IMR-90 (cell line): ENCODE measurements around the gene TMEM170B. TPM values are rescaled to one million over a fixed set of nuclear protein-coding genes. Genes with fewer than 3 reads are reported as not detected.

Experiments
- ATAC-seq: fragments of 200-7000 bp; cut with Tn5 transposase; 2 replicates; pipeline ENCODE4 v1.9.1; 2020; ENCODE audit warnings: low read depth, mild to moderate bottlenecking, moderate library complexity
- BruUV-seq: library from RNA; stranded (reverse); fragments of 400-500 nt; replicated peaks from 2 replicates; lab custom pipeline; 2021; lab: Mats Ljungman, UMichigan
- CTCF ChIA-PET: fragments of 300-600 bp; formaldehyde crosslinking; extraction: SDS; loops from one replicate; lab custom pipeline; 2021; ENCODE audit warnings: antibody characterized with exemption; lab: Yijun Ruan, JAX
- POLR2A ChIA-PET: fragments of 300-600 bp; sonication (Branson Sonifier 250); formaldehyde crosslinking; loops from one replicate; lab custom pipeline; 2022; ENCODE audit warnings: antibody characterized with exemption; ENCODE audit not compliant: unreplicated experiment; lab: Charles Lee
- DNase-seq: peaks from one replicate; pipeline ENCODE4 v3.0.0; 2013
- H2AFZ ChIP-seq: replicated peaks from 2 replicates; pipeline ENCODE3; 2013; ENCODE audit warnings: low read length, mild to moderate bottlenecking; ENCODE audit not compliant: poor library complexity
- H2AK5ac ChIP-seq: 2 replicates; pipeline ENCODE4 v1.6.1; 2013; ENCODE audit warnings: low read depth, low read length, inconsistent platforms
- H2AK9ac ChIP-seq: replicated peaks from 2 replicates; pipeline ENCODE3; 2013; ENCODE audit warnings: mild to moderate bottlenecking, low read depth, low read length, moderate library complexity; ENCODE audit not compliant: poor library complexity
- H2BK120ac ChIP-seq: 2 replicates; pipeline ENCODE4 v1.6.1; 2013; ENCODE audit warnings: low read depth, low read length, inconsistent platforms
- H2BK15ac ChIP-seq: 3 replicates; pipeline ENCODE4 v1.6.1; 2013; ENCODE audit warnings: low read depth, low read length, inconsistent platforms
- H2BK20ac ChIP-seq: 2 replicates; pipeline ENCODE4 v1.6.1; 2013; ENCODE audit warnings: low read depth, mild to moderate bottlenecking, inconsistent platforms, low read length, moderate library complexity
- H2BK5ac ChIP-seq: 2 replicates; pipeline ENCODE4 v1.6.1; 2013; ENCODE audit warnings: mild to moderate bottlenecking, low read depth, low read length, inconsistent platforms; ENCODE audit not compliant: poor library complexity, severe bottlenecking
- H3K14ac ChIP-seq: replicated peaks from 2 replicates; pipeline ENCODE4 v1.6.1; 2013; ENCODE audit warnings: low read depth, low read length, inconsistent platforms
- H3K18ac ChIP-seq: 2 replicates; pipeline ENCODE4 v1.6.1; 2013; ENCODE audit warnings: low read depth, low read length, control low read depth
- H3K23ac ChIP-seq: 2 replicates; pipeline ENCODE4 v1.6.1; 2013; ENCODE audit warnings: low read depth, low read length, inconsistent platforms
- H3K27ac ChIP-seq: 2 replicates; pipeline ENCODE4 v1.5.1; 2013; ENCODE audit warnings: mild to moderate bottlenecking, control low read depth, low read length; ENCODE audit not compliant: insufficient read depth
- H3K27me3 ChIP-seq: 2 replicates; pipeline ENCODE4 v1.6.1; 2013; ENCODE audit warnings: low read length; ENCODE audit not compliant: control insufficient read depth, insufficient read depth
- H3K36me3 ChIP-seq: 2 replicates; pipeline ENCODE4 v1.6.1; 2013; ENCODE audit warnings: low read length, mixed read lengths; ENCODE audit not compliant: control insufficient read depth, insufficient read depth
- H3K4ac ChIP-seq: 2 replicates; pipeline ENCODE4 v1.6.1; 2013; ENCODE audit warnings: low read depth, low read length, inconsistent platforms
- H3K4me1 ChIP-seq: 2 replicates; pipeline ENCODE4 v1.6.1; 2013; ENCODE audit warnings: low read length, mixed read lengths; ENCODE audit not compliant: control insufficient read depth, insufficient read depth
- H3K4me2 ChIP-seq: 2 replicates; pipeline ENCODE4 v1.6.1; 2013; ENCODE audit warnings: low read depth, mild to moderate bottlenecking, control low read depth, low read length, moderate library complexity
- H3K4me3 ChIP-seq: 2 replicates; pipeline ENCODE4 v1.5.1; 2013; ENCODE audit warnings: low read depth, mild to moderate bottlenecking, control low read depth, low read length, moderate library complexity; ENCODE audit not compliant: insufficient read depth
- H3K56ac ChIP-seq: 2 replicates; pipeline ENCODE4 v1.6.1; 2013; ENCODE audit warnings: low read length, inconsistent platforms; ENCODE audit not compliant: insufficient read depth; ENCODE audit errors: extremely low read depth
- H3K79me1 ChIP-seq, 2 experiments: 2 replicates each; pipeline ENCODE4 v1.6.1; 2013; ENCODE audit warnings: low read length in 2 of 2, inconsistent platforms in 1 of 2, low read depth in 1 of 2
- H3K9ac ChIP-seq: 2 replicates; pipeline ENCODE4 v1.6.1; 2013; ENCODE audit warnings: low read depth, low read length, control low read depth
- H3K9me1 ChIP-seq: 2 replicates; pipeline ENCODE4 v1.6.1; 2013; ENCODE audit warnings: low read length, inconsistent platforms; ENCODE audit not compliant: insufficient read depth
- H3K9me3 ChIP-seq: 2 replicates; pipeline ENCODE4 v1.6.1; 2013; ENCODE audit warnings: low read length; ENCODE audit not compliant: control insufficient read depth, insufficient read depth
- H4K20me1 ChIP-seq: 2 replicates; pipeline ENCODE4 v1.6.1; 2013; ENCODE audit warnings: low read length, inconsistent platforms; ENCODE audit not compliant: insufficient read depth
- H4K5ac ChIP-seq: 2 replicates; pipeline ENCODE4 v1.6.1; 2013; ENCODE audit warnings: mild to moderate bottlenecking, low read depth, low read length, control low read depth
- H4K8ac ChIP-seq, 2 experiments: 2 replicates each; pipeline ENCODE4 v1.6.1; 2013; ENCODE audit warnings: low read depth in 2 of 2, low read length in 2 of 2, control low read depth in 1 of 2, inconsistent platforms in 1 of 2
- H4K91ac ChIP-seq: 2 replicates; pipeline ENCODE4 v1.6.1; 2013; ENCODE audit warnings: low read depth, low read length, inconsistent platforms; ENCODE audit not compliant: insufficient read depth
- RAD21 ChIP-seq: IDR thresholded peaks from 2 replicates; pipeline ENCODE4 v1.6.1; 2012; ENCODE audit warnings: low read length, improper control_type of control experiment
- WGBS, 2 experiments: methylation state at CpG; one replicate each; pipeline versions ENCODE4 v1.1.5 to v1.1.7; 2013; ENCODE audit warnings: missing lambda C conversion rate in 2 of 2; ENCODE audit not compliant: insufficient read length in 1 of 2; ENCODE audit errors: extremely low coverage in 2 of 2; 5-methylcytosine and 5-hydroxymethylcytosine counted together
- dilution Hi-C: fragments of 300-500 bp; cut with HindIII; formaldehyde crosslinking; loops from one replicate; pipeline ENCODE4 v1.14.3; 2018; ENCODE audit warnings: low sequenced_read_pairs; ENCODE audit not compliant: unreplicated experiment
- in situ Hi-C: fragments of 300-500 bp; cut with MboI; formaldehyde crosslinking; loops from 3 replicates; pipeline ENCODE4 v1.14.3; 2019; ENCODE audit warnings: low sequenced_read_pairs, inconsistent platforms, mixed read lengths
- intact Hi-C: fragments of 100-400 bp; cut with micrococcal nuclease; formaldehyde crosslinking; loops from 2 replicates; pipeline ENCODE4 v1.10.0; 2022
- polyA plus RNA-seq, 3 experiments: library from polyadenylated mRNA; depleted of rRNA; stranded (reverse); fragments of >200 nt; gene quantifications; 2 replicates each; pipeline ENCODE4 v1.2.3, GENCODE V29; 2012; ENCODE audit warnings: low replicate concordance in 1 of 3
- total RNA-seq: library from RNA; depleted of rRNA; stranded (reverse); fragments of >200 nt; gene quantifications from 2 replicates; pipeline ENCODE4 v1.2.3, GENCODE V29; 2012

The TMEM170B gene
- total and polyA plus RNA-seq, 2 of the 4 experiments (the other 2 are of a cell fraction): 0.10 to 0.18 TPM

DNA sequence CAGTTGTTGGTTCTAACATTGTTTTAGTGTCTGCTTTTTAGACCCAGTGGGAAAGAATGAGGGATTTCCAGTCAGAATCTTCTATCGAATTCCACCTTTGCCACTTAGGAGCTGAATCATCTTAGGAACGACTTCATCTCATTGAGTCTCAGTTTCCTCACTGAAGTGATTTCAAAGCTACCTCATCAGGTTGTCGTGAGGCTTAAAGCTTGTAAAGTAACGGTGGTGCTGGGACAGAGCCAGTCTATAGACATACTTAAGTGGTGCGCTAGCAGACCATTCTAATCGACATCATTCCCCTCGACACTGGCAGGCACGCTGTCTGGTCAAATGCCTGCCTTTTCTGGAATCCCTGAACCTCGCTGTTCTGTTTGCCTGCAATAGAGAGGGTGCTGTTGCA lies 55.5 kb downstream of the TMEM170B start:
- H2BK15ac ChIP-seq: peak overlapping the region; percentile 95; the same call in 2 of the 3 replicates
- peak overlapping the region; percentile 70 for H3K4ac ChIP-seq
- H3K4me3 ChIP-seq: no peak overlapping the region
- H3K27me3 ChIP-seq: no peaks in the 10 kb centered on the region
- H3K9ac ChIP-seq: no peak overlapping the region
- no peak overlapping the region for H2AFZ ChIP-seq
- peaks cover 10% of the 10 kb centered on the region for H3K4me1 ChIP-seq
- dilution Hi-C loops (no loop called here), intact Hi-C loops (no loop called here), in situ Hi-C loops (no loop called here)
- ATAC-seq (no peak), DNase-seq (no peak)
- H2BK20ac ChIP-seq: peak overlapping the region; percentile 88
- H3K9me1 ChIP-seq: 0 out of 2 replicates have a peak, but pooled peaks cover 12% of the 10 kb centered on the region
- H3K4me2 ChIP-seq: no peak overlapping the region
- no peak overlapping the region for H3K56ac ChIP-seq
- H2AK9ac ChIP-seq: no peak overlapping the region
- H2AK5ac ChIP-seq: peak overlapping the region; percentile 11; the same call in 1 of the 2 replicates
- peak overlapping the region; percentile 63; the same call in 1 of the 2 replicates for H3K14ac ChIP-seq
- H4K20me1 ChIP-seq: no peaks in the 10 kb centered on the region
- peak overlapping the region; percentile 9; the same call in 1 of the 2 replicates for H3K18ac ChIP-seq
- peak overlapping the region; percentile 77 to 92; a peak in 2 of 4 replicates for H4K8ac ChIP-seq
- peak overlapping the region; percentile 83 for H4K91ac ChIP-seq
- ChIA-PET CTCF (no interaction called here), POLR2A (no interaction called here)
- no peak for TF ChIP-seq RAD21
- H3K9me3 ChIP-seq: peaks cover 2% of the 10 kb centered on the region; the same call in 1 of the 2 replicates
- no peak overlapping the region for H3K27ac ChIP-seq
- BruUV-seq: no TSS peak
- no peak overlapping the region; the same call in 1 of the 2 replicates for H4K5ac ChIP-seq
- WGBS, 2 experiments: 73% methylated on average over 3 of the region's 9 CpGs; no CpG with 5 or more reads in 1 of the 2 experiments
- H3K79me1 ChIP-seq: peaks cover 0 to 14% of the 10 kb centered on the region in 2 experiments; a peak in 2 of 4 replicates
- H3K36me3 ChIP-seq: no peaks in the 10 kb centered on the region
- peak overlapping the region; percentile 95 for H2BK120ac ChIP-seq
- no peak overlapping the region for H3K23ac ChIP-seq
- H2BK5ac ChIP-seq: peak overlapping the region; percentile 20
